Inflammatory macrophage treated with lipopolysaccharide for 1 hour (primary cell): ENCODE measurements around the gene CPN2.

Experiments
- DNase-seq, 2 donors: peaks; one replicate each; pipeline ENCODE4 v3.0.0-alpha.2; 2020 to 2022

CPN2 gene

DNA sequence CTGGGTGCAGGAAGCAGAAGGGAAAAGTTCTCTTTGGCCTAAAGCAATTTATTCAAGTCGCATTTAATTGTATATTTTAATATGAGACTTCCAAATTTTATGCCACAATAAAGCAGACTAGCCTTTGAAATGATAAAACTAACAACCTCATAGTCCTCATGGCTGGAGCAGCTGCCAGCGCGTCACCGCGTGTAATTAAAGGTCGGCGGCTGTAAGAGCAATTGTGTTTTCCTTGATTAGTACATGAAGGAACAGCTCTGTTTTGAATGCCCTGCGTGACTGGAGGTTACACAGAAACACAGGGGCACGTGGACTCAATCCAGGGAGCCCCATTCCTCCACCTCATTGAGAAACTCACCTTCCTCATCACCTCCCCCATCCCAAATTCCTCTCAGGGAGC lies 28.5 kb upstream of the CPN2 start:
- no peak for DNase-seq

DNA sequence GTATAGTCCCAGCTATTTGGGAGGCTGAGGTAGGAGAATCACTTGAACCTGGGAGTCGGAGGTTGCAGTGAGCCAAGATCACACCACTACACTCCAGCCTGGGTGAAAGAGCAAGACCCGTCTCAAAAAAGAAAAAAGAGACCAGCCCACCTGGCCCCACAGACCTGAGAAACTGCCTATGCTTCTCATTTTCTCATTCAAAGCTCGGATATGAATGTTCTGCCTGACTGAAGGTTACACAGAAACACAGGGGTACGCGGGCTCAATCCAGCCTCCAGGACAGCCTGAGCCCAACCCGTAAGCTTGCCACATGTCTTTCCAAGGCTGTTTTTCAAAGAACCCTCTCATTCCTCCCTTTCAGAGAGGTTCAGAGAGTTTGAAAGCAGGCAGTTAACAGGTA lies 28.1 kb upstream of the CPN2 start:
- no peak for DNase-seq

GRCh38 chr3:194377708-194378107 lies 26.6 kb upstream of the CPN2 start:
- DNase-seq, result no peak

DNA sequence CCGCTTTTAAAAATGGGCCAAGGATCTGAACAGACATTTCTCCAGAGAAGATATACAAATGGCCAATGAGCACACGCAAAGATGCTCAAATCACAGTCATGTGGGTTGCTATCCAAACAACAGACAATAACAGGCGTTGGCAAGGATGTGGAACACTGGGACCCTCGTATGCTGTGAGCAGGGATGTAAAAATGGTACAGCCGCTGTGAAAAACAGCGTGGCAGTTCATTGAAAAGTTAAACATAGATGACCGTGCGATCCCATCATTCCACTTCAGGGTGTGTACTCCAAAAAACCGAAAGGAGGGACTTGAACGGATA lies 25.1 kb upstream of the CPN2 start:
- DNase-seq, result no peak

DNA sequence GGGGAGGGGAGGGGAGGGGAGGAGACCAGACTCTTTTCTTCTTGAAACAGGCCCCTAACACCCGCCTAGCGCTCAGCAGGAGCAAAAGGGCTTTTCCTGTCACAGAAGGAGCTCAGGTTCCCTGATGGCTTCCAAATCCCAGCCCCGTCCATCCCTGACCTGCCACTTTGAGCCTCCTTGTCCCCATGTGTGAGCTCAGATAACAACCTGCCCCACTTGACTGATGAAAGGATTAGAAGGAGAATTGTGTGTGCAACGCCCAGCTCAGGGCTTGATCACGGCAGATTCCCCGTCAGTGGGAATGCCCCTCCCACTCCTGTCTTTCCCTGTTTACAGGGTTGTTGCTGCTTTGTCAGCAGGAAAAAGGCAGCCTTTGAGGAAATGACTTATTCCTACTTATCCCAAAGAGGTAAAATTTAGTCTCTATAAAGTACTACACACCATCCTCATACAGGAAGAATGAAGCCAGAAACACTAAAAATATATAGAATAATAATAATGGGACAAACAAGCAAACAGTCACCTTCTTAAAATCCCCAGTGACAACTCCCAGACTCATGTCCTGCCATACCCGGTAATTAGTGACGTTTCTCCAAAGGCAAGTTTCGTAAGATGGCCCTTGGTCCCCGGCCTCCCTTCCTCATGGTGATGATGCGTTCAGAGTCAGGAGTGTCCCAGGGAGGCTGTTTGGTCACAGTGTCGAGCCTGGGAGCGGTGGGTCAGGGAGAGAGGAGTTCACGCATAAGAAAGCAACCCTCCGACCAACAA lies 24.5 kb upstream of the CPN2 start:
- peak in 1 of 2 donors; percentile 25 for DNase-seq

DNA sequence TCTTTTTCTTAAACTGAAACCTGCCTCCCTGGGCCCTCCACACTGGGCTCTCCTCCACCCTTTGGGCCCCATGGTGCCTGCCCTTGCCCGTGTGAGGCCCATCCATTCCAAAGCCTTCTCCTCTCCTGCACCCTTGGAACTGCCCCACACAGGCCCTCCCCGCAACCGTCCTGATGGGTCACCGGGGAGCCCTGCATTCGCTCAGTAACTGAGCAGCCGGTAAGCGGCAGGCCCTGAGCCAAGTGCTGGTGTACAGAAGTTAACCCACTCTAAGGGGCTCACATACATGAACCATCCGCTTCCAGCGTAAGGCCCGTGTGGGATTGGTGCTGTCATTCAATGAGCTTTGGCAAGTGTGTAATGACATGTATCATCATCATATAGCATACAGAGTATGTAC lies 23.8 kb upstream of the CPN2 start:
- no peak for DNase-seq

DNA sequence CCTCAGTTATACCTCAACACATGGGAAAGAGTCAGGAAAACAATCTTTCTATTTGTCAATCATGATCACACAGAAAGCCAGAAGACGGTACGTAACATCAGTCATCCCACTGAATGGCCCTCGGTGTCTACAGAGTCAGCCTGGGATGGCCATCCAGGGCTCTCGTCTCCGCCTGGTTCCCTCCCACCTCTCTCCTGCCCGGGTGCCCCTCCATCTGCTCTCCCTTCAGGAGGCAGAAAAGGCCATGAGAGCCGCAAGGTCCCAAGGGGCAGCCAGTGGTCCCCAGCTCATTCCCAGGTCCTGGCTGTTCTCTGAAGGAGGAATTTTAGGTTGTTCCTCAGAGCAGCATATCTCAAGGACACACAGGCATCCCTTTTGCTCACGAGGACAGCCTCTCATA lies 22.8 kb upstream of the CPN2 start:
- DNase-seq, result no peak

DNA sequence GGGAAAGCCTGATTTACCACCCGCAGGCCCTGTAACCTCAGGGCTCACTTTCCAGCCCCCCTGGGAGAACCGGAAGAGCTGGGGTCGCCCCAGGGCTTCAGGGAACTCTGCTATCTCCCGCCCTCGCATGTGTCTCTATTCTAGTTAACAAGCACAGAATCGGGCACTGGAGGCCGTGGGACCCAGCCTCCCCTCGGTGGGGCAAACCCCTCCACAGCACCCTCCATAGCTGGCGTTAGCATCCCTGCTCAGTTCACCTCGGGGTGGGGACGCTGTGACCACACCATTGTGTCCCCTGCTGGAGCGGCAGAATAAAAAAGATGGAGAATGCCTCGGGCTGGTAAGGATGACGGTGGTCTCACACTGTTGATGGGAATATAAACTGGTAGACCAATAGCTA lies 21.9 kb upstream of the CPN2 start:
- no peak for DNase-seq

DNA sequence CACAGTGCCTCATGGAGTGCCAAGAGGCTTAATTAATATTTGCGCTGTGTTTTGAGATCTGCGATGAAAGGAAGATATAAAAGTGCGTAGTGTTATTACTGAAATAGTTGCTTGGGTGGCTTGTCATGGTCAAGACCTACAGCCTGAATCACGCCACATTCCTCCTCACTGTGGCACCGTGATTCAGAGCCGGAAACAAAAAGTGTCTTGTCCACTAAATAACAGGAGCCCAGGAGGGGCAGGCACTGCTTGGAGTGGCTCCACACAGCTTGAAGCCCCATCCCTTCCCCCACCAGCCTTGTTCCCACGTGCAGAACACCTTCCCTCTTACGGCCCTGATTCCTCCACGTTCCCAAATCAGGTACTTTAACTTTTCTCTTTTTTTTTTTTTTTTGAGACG lies 19.6 kb upstream of the CPN2 start:
- DNase-seq, result no peak

- no peak for DNase-seq
Measured at GRCh38 chr3:194369522-194370279, 18.6 kb upstream of the CPN2 start, which contains the start of gene LRRC15. Gene LRRC15, minus strand, starts transcription at chr3:194369743. Its CDS starts 8,700 bp downstream, at chr3:194361043.

DNA sequence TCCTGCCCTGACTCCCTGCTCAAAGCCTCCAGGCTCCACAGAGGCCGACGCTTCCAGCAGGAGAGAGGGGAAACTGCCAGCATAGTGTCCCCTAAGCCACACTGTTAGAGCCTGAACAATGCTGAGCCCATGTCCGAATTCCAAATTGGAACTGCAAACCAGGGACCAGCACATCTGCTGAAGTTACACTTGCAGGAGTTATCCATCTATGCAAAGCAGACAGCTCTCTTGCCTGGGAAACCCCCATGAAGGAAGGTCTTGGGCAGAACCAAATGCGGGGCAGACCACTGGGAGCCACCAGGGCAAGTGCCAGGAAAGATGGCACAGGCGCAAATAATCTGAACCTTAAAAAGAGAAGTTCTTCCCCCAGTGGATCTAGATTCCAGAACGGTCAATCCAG lies 17.8 kb upstream of the CPN2 start:
- no peak for DNase-seq

GRCh38 chr3:194367992-194368841 lies 17.1 kb upstream of the CPN2 start:
- no peak for DNase-seq

DNA sequence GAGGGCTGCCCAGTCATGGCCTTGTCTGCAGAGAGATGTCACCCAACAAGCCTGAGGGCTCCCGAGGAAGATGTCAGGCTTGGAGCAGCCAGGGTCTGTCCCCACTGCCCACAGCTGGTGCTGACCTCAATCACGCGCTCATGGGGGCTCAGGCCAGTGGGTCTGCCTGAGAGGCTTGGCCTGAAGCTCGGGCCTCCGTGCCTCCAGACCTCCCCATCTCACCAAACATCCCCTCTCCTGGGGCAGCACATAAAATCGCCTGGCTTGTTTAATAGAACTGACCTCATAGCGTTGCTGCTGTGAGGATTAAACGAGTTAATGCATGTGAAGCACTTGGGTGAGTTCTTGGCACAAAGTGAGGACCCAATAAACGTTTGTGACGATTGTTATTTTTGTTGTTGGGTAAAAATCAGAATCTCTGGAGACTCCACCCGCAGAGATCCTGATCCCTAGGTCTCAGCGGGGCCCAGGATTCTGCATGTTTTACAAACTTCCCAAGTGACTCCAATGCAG lies 14.9 kb upstream of the CPN2 start:
- DNase-seq, result no peak

DNA sequence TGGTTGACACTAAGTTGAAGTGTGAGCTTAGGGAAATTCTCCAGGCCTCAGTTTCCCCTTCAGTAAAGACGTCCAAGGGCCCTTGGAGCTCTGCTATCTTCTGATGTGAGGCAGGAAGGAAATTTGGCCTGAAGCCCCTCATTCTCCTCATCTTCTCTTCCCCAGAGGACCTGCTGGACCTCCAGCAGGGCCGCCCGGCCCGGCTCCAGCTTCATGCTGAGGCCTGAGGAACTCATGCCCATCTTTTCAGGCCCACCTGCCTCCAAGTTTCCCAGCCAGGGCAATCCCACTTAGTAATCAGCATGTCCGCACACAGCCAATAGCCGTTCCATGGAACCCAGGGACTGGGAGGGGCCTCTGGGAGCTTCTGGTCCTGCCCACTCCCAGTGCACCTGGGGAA lies 14.4 kb upstream of the CPN2 start:
- DNase-seq, result no peak

GRCh38 chr3:194364652-194365434 lies 13.7 kb upstream of the CPN2 start:
- DNase-seq, result no peak

DNA sequence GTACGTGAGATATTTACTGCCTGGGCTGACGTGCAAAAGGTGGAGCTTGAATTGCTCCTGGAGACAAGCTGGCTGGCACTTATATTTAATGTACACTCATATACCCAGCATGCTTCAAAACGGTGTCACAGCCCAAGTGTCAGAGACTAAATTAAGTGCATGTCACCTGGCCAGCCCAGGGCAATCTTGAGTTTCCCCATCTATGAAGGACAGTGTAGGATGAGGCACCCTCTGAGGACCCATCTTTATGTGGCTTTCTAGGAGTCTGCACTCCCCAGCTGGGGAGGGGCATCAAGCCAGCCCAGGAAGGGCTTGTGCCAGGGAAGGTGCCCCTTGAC lies 13.2 kb upstream of the CPN2 start:
- no peak for DNase-seq

DNA sequence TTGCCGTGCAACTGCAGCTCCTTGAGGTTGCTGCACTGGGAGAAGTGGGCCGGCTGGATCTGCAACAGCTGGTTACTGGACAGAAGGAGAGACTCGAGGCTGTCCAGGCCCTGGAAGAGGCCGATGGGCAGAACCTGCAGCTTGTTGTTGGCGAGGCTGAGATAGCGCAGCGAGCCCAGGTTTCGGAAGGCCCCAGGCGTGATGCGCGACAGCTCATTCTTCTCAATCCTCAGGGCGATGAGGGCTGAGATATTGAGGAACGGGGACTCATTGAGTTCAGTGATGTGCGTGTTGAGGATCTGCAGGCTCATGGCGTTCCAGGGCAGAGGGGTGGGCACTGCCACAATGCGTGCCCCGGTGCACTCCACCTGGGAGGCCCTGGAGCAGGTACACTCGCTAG lies 9.4 kb upstream of the CPN2 start:
- DNase-seq, result no peak

DNA sequence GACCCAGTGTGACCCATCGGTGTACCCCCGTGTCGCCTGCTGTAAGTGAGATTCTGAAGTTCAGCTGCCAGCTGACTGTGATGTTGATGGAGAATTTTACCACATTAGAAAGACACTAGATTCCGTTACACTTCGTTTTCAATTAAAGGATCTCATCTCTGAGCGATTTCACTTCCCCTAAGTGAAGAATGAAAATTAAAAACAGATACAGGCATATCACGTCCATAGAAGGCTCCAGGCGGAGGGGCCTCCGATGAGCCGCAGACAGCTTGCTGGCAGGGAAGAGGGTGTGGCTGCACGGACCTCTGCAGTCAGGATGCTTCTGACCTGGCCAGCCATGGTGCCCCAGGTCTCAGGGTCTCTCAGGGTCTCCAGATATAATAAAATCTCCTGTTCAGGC lies 6.6 kb upstream of the CPN2 start:
- no peak for DNase-seq

GRCh38 chr3:194355379-194355778 lies 4.3 kb upstream of the CPN2 start:
- no peak for DNase-seq

- no peak for DNase-seq
Measured at GRCh38 chr3:194354315-194354714, 3.2 kb upstream of the CPN2 start.

DNA sequence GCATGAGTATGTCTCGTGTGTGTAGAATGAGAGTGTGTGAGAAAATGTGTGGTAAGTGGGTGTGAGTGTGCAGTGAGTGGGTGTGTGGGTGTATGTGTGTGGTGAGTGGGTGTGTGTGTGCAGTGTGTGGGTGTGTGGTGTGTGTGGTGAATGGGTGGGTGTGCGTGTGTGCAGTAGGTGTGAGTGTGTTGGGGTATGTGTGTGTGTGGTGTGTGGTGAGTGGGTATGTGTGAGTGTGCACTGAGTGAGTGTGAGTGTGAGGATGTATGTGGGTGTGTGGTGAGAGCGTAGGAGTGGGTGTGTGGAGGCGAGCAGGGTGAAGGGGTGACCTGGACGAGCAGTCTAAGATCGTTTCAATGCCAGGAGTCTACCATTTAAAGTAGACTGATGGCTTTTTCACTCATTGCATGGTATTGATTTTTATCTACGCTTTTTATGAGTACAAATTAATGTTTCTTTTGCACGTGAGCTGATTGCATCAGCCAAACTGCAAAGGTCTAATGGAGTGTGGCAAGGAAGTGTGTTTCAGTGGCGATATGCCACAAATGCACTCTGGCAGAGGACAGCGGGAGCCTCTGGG lies 1.6 kb upstream of the CPN2 start:
- DNase-seq, result no peak

GRCh38 chr3:194351952-194352536 lies 916 bp upstream of the CPN2 start:
- DNase-seq, result no peak
